ENCODE data around the gene SLC38A3. TPM values are rescaled to one million over a fixed set of nuclear protein-coding genes. Genes with fewer than 3 reads are reported as not detected.

The SLC38A3 gene
- total RNA-seq, 1 donor from 2014 or later, result 0.56 TPM

- TF ChIP-seq, protein P1, sequence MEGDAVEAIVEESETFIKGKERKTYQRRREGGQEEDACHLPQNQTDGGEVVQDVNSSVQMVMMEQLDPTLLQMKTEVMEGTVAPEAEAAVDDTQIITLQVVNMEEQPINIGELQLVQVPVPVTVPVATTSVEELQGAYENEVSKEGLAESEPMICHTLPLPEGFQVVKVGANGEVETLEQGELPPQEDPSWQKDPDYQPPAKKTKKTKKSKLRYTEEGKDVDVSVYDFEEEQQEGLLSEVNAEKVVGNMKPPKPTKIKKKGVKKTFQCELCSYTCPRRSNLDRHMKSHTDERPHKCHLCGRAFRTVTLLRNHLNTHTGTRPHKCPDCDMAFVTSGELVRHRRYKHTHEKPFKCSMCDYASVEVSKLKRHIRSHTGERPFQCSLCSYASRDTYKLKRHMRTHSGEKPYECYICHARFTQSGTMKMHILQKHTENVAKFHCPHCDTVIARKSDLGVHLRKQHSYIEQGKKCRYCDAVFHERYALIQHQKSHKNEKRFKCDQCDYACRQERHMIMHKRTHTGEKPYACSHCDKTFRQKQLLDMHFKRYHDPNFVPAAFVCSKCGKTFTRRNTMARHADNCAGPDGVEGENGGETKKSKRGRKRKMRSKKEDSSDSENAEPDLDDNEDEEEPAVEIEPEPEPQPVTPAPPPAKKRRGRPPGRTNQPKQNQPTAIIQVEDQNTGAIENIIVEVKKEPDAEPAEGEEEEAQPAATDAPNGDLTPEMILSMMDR (IDR thresholded peaks at IDR 0.05; ENCODE audit: unreplicated experiment), result no peak
- peaks cover 36% of the 10 kb centered on the region for H3K27me3 Mint-ChIP-seq (ENCODE audit: unreplicated experiment)
- no peak overlapping the region for H3K4me3 Mint-ChIP-seq (ENCODE audit: unreplicated experiment)
- no peaks in the 10 kb centered on the region for H3K9me3 Mint-ChIP-seq (ENCODE audit: unreplicated experiment)
- H3K27ac Mint-ChIP-seq (ENCODE audit: unreplicated experiment), result no peak overlapping the region
- DNase-seq (ENCODE audit: low spot score), result no peak
- H3K4me1 Mint-ChIP-seq (ENCODE audit: unreplicated experiment), result peaks cover 7% of the 10 kb centered on the region
- H3K36me3 Mint-ChIP-seq (ENCODE audit: low read depth, unreplicated experiment), result peaks cover 9% of the 10 kb centered on the region
Measured at GRCh38 chr3:50268276-50268675, 63.2 kb downstream of the SLC38A3 start.

DNA sequence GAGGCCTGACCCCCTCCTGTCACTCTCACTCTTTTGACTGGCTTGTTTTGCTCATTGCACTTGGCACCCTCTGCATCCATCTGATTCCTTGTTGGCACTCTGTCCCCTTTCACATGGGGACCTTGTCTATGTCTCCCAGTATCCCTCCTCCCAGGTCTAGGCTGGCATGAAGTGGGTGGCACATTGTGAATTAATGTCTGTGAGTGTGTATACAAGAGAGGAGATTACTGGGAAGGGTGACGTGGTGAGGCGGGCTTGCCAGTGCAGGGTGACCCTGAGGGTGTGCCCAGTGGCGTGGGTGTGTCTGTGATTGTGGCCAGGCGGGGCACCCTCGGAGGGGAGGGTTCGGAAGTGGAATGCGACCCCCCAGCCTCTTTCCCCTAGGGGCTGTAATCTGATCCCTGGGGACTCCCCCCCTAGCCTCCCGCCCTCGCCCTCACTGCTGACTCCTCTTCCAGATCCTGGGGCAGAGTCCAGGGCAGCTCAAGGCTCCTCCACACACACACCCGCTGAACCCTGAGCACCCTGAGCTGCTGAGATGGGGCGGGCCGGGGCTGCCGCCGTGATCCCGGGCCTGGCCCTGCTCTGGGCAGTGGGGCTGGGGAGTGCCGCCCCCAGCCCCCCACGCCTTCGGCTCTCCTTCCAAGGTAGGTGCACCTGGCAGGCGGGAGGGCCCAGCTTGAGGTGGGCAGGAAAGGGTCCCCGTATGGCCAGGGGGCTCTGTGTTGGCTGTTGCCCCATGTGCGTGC, 63.8 kb downstream of the SLC38A3 start, which contains the start of gene SEMA3B:
Gene SEMA3B, plus strand, starts transcription at position 445 of the 749 bp plus-strand sequence. Its CDS starts 94 bp downstream, at position 539.
- Mint-ChIP-seq H3K4me3 (ENCODE audit: unreplicated experiment) (no peak within 1 kb of the TSS), H3K9me3 (ENCODE audit: unreplicated experiment) (no peaks in the 10 kb centered on the region), H3K4me1 (ENCODE audit: unreplicated experiment) (peaks cover 7% of the 10 kb centered on the region), H3K27me3 (ENCODE audit: unreplicated experiment) (peaks cover 33% of the 10 kb centered on the region), H3K27ac (ENCODE audit: unreplicated experiment) (peak within 1 kb of the TSS; percentile 41), H3K36me3 (ENCODE audit: low read depth, unreplicated experiment) (peaks cover 9% of the 10 kb centered on the region)
- no peak for DNase-seq (ENCODE audit: low spot score)
- TF ChIP-seq, protein P1 (IDR thresholded peaks at IDR 0.05; ENCODE audit: unreplicated experiment), result no peak

DNA sequence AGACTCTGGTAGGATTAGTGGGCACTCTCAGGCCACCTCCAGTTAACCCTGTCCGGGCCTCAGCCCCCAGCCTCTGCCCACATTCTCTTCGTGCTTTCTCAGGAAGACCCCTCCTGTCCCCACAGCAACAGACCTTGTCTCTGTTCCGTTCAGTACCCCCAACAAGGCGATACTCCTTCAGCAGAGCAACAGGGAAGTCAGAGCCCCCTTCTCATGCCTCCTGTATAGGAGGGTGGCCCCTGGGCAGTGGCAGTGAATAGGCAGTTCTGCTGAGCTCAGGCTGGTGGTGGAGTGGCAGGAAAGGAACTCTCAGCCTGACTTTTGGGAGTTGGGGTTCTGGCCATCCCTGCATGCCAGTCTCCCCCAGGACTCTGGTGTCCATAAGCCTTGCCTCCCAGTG, 64.4 kb downstream of the SLC38A3 start:
- H3K4me1 Mint-ChIP-seq (ENCODE audit: unreplicated experiment), result peaks cover 11% of the 10 kb centered on the region
- H3K36me3 Mint-ChIP-seq (ENCODE audit: low read depth, unreplicated experiment), result peaks cover 9% of the 10 kb centered on the region
- no peak for DNase-seq (ENCODE audit: low spot score)
- no peak overlapping the region for H3K4me3 Mint-ChIP-seq (ENCODE audit: unreplicated experiment)
- TF ChIP-seq, protein P1 (IDR thresholded peaks at IDR 0.05; ENCODE audit: unreplicated experiment), result no peak
- H3K27me3 Mint-ChIP-seq (ENCODE audit: unreplicated experiment), result peaks cover 33% of the 10 kb centered on the region
- H3K27ac Mint-ChIP-seq (ENCODE audit: unreplicated experiment), result no peak overlapping the region
- H3K9me3 Mint-ChIP-seq (ENCODE audit: unreplicated experiment), result no peaks in the 10 kb centered on the region

GRCh38 chr3:50269977-50270413, 64.9 kb downstream of the SLC38A3 start:
- H3K4me3 Mint-ChIP-seq (ENCODE audit: unreplicated experiment), result no peak overlapping the region
- no peak for DNase-seq (ENCODE audit: low spot score)
- H3K27me3 Mint-ChIP-seq (ENCODE audit: unreplicated experiment), result peaks cover 33% of the 10 kb centered on the region
- H3K36me3 Mint-ChIP-seq (ENCODE audit: low read depth, unreplicated experiment), result peaks cover 9% of the 10 kb centered on the region
- TF ChIP-seq, protein P1 (IDR thresholded peaks at IDR 0.05; ENCODE audit: unreplicated experiment), result no peak
- H3K4me1 Mint-ChIP-seq (ENCODE audit: unreplicated experiment), result peaks cover 13% of the 10 kb centered on the region
- H3K9me3 Mint-ChIP-seq (ENCODE audit: unreplicated experiment), result no peaks in the 10 kb centered on the region
- H3K27ac Mint-ChIP-seq (ENCODE audit: unreplicated experiment), result no peak overlapping the region

Data from endothelial cell (in vitro differentiated cells).